ENCODE results near the gene CETP. TPM values are rescaled to one million over a fixed set of nuclear protein-coding genes. Genes with fewer than 3 reads are reported as not detected.

CETP gene
- 10.9 and 11.4 TPM in 2 replicates for total RNA-seq

- DNase-seq, result peak; percentile 53
These were observed at the start of gene CETP for GRCh38 chr16:56961851-56962281. Gene CETP, plus strand, starts transcription at chr16:56961950. Its CDS starts 30 bp downstream, at chr16:56961980.

- DNase-seq, result no peak
These were observed 48.7 kb upstream of the CETP start for GRCh38 chr16:56912746-56913708.

DNA sequence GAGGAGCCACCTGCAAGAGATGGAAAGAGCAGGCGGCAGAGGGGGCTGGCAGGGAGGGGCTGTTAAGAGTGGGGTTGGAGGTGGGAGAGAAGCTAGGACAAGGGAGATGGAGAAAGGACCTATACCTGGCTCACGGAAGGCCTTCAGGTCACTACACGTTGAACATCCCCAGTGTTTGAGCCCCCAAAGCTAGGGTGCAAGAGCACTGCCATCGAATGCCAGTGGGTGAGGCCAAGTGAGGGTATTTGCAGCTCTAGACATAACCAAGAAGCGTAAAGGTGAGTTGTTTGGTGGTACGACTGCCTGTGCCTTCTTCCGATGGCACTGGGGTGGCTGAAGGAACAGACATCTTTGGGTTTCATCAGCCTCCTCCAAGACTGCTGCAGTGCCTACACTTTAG is 46.9 kb upstream of the CETP start:
- no peak for DNase-seq

DNA sequence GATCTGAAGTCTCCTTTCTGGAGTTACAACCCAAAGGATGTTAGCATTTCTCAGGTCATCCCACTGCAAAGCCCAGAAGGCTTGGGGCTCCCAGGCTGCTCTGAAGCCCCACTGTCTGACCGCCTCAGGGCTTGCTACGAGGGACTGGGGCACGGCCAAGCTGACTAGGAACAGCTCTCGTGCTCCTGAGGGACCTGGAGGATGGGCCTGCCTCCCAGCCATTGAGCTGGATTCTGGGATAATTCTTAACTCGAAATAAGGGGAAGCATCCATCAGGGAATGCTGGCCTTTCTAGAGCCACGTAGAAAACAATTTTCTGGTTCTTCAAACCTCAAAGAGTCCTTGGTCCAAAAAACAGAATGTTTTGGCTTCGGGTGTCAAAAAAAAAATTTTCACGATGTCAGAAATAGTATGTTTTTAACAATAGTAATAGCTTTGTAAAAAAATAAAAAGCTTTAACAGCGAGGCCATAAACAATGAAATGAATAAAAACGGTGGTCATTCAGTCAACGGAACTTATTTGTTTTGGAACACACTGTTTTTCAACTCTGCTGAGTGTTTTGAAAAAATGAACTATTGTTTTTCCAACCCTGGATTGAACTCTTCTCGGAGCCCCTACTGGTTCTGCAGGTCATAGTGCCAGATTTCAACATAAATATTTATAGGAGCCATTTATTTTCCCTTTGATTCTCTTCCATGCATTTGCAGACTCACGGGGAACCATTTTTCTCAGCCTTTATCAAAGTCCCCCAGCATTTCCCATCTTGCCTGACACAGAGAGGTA is 46.2 kb upstream of the CETP start:
- peak; percentile 58 for DNase-seq

DNA sequence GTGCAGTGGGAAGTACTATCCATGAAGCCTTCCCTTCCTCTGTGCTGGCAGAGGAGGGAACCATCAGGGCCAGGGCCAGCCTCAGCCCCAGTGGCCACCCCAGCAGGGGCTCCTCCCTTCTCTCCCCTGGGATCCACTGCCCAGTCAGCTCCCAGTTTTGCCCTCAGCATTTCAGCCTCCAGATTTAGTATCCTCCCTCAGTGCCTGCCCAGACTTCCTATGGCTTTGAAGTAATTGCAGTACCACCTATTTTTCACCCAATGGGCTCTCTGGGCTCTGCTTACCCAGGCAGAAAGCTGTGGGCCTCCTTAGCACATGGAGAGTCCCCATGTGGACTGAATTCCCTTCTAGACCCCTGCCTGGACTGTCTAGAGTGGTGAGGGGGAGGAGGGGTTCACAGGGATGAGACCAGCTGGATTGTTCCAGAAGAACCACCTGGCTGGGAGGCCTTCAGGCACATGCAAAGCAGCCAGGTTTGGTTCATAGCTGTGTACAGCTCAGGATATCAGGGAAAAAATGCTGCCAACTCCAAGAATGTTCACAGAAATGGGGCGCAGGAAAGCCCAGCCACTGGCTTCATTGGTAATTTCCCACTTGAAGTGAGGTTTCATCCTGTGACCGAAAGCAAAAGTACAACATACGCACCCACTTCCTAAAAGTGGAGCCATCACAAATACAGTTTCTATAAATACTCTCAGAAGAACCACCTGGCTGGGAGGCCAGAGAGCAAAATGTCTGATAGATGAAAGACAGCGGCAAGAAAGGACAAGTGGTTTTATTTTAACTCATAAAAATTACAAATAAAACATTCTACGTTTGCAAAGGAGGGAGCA is 45.0 kb upstream of the CETP start:
- DNase-seq, result no peak

- DNase-seq, result no peak
These were observed 43.2 kb upstream of the CETP start for GRCh38 chr16:56918467-56919012.

GRCh38 chr16:56919099-56919800 is 42.5 kb upstream of the CETP start:
- no peak for DNase-seq

- DNase-seq, result no peak
These were observed 40.2 kb upstream of the CETP start for GRCh38 chr16:56921571-56921970.

- no peak for DNase-seq
These were observed 38.2 kb upstream of the CETP start for GRCh38 chr16:56923481-56924091.

DNA sequence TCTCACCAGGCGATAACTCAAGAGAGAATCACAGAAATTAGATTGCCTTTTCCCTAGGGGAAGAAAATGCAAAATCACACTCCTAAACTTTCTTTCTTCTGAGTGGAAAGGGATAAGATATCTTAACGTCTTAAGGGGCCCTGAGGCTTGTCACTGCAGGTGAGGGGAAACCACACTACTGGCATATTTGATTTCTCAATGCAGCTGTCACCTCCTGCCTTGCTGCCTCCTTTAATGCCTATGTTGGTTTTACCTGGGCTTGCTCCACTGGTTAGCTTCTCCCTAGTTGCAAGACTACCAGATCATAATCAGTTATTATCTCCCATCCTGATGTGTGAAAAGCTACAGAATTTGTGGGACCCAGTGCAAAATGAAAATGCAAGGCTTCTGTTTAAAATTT is 34.3 kb upstream of the CETP start:
- no peak for DNase-seq

GRCh38 chr16:56929639-56930038 is 32.1 kb upstream of the CETP start:
- no peak for DNase-seq

- no peak for DNase-seq
These were observed 31.1 kb upstream of the CETP start for GRCh38 chr16:56930486-56931270.

- DNase-seq, result no peak
These were observed 30.4 kb upstream of the CETP start for GRCh38 chr16:56931271-56931891.

DNA sequence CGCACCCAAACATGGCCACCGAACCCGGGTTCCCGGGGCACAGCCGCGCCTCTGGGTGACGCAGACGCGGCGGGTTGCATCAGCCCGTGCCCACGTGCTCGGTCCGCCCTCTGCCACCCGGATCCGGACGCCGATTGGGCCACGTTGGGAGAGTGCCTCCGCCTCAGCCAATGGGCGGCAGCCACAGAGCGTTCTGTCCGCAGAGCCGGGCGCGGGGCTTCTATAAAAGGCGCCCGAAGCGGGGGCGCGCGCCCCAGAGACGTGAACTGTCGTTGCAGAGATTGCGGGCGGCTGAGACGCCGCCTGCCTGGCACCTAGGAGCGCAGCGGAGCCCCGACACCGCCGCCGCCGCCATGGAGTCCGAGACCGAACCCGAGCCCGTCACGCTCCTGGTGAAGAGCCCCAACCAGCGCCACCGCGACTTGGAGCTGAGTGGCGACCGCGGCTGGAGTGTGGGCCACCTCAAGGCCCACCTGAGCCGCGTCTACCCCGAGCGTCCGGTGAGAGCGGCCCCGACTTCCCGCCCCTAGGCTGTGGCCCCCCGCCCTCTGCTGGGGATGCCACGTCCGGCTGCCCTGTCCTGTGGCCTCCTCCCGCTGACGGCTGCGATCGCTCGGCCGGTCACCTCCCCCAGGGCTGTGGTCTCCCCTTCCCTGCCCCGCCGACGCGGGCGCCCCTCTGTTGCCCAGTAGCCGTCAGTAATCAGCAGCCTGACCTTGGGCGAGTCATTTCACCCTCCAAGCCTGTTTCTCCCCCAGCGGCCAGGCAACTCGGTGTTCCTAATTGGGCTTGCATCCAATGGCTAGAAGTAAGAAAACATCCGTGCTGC is 29.6 kb upstream of the CETP start, which contains the start of gene HERPUD1:
Gene HERPUD1, plus strand, starts transcription at position 251 of the 829 bp plus-strand sequence. Its CDS starts 103 bp downstream, at position 354.
- peak; percentile 99 for DNase-seq

DNA sequence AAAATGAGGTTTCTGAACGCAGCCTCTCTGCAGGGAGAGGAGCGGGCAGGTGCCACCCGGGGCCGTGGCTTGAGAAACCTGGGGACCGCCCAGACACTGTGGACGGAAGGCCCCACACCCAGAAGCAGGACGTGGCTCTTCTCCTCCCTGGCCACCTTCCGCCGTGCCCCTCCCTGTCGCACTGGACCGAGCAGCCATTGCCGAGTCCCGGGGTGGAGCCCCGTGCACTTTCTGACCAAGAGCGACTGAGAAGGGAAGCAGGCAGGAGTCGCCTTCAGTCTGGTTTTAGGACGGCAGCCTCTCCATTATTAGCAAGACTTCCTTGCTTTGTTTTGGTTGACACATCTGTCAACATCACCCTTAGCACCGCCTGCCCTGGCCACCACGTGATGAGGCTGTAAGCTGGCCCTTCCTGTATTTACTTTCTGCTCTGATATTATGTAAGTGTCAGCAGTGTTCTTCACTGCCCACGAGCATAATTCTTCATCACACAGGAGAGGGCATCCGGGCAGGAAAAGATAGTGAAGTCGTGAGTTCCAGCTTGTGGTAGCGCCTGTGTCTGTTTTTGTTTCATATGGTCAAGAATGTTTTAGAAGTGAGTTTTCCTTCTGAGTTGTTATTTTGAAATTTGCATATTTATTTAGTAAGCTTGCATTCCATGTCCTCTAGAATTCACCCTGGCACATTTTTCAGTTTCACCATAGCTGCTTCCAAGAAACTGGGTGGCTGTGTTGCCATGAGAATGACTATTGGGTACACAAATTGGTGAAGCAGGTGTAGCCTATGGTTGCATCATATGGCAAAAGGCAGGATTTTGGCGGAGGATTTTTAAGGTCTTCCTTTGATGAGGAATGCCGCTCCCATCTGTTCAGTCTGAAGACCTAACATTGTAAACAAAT is 28.8 kb upstream of the CETP start:
- peak; percentile 90 for DNase-seq

DNA sequence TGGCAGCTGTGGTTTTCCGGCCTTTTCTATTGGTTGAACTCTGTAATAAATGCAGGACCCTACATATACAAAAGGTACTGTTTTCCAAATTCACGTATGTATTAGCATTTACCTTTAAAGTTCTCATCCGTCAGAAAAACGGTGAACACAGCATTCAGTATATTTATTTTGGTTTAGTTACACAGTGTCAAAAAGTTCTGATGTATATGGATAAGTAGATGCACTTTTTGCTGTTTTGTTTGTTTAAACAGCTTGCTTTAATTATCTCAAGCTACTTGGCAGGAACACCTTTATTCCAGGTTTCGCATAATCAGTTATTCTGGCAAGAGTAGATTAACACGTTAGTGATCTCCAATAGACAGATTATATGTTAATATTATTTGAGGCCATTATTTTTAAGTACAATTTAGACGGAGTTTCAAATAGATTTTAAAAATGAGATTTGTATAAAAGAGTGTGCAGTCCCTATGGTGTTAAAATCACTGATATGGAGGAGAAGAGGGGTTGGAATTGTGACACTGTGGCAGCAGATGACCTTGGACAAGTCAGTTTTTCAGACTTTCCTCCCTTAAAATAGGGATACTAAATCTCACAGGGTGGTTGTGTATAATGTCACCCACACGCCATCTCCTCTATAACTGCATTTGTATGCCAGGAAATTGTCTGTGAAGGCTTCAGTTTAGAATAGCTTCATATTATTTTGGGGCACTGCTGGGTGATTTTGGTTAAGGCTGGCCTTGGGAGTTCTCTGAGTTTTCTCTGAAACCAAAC is 27.7 kb upstream of the CETP start:
- DNase-seq, result no peak

All from dermis blood vessel endothelial cell (primary cell).